Activated naive CD8-positive, alpha-beta T cell treated with anti-CD3 and anti-CD28 coated beads, Interleukin-2, amount 50 U/mL, for 24 hours (primary cell): ENCODE data around the gene GRK7.
A peak's percentile ranks its signal among the peaks of the same experiment; 100 is the strongest.

ENCODE experiments used
- ATAC-seq: fragments of 150-1000 bp; cut with Tn5 transposase; one replicate; pipeline ENCODE4 v1.10.0; 2021
- DNase-seq: peaks from one replicate; pipeline ENCODE4 v3.0.0; 2021
- H3K27ac Mint-ChIP-seq: one replicate; pipeline ENCODE4 v1.8.0; 2021; ENCODE audit warnings: mild to moderate bottlenecking, mixed read lengths
- H3K27me3 Mint-ChIP-seq: one replicate; pipeline ENCODE4 v1.8.0; 2021; ENCODE audit warnings: mixed read lengths
- H3K36me3 Mint-ChIP-seq: one replicate; pipeline ENCODE4 v1.8.0; 2021; ENCODE audit warnings: low read depth, mixed read lengths
- H3K4me1 Mint-ChIP-seq: one replicate; pipeline ENCODE4 v1.8.0; 2021; ENCODE audit warnings: mixed read lengths
- H3K4me3 Mint-ChIP-seq: one replicate; pipeline ENCODE4 v1.8.0; 2021; ENCODE audit warnings: mild to moderate bottlenecking, moderate library complexity, mixed read lengths
- H3K9me3 Mint-ChIP-seq: one replicate; pipeline ENCODE4 v1.8.0; 2021; ENCODE audit warnings: mixed read lengths

GRK7 gene, protein sequence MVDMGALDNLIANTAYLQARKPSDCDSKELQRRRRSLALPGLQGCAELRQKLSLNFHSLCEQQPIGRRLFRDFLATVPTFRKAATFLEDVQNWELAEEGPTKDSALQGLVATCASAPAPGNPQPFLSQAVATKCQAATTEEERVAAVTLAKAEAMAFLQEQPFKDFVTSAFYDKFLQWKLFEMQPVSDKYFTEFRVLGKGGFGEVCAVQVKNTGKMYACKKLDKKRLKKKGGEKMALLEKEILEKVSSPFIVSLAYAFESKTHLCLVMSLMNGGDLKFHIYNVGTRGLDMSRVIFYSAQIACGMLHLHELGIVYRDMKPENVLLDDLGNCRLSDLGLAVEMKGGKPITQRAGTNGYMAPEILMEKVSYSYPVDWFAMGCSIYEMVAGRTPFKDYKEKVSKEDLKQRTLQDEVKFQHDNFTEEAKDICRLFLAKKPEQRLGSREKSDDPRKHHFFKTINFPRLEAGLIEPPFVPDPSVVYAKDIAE (N-terminal part only)

DNA sequence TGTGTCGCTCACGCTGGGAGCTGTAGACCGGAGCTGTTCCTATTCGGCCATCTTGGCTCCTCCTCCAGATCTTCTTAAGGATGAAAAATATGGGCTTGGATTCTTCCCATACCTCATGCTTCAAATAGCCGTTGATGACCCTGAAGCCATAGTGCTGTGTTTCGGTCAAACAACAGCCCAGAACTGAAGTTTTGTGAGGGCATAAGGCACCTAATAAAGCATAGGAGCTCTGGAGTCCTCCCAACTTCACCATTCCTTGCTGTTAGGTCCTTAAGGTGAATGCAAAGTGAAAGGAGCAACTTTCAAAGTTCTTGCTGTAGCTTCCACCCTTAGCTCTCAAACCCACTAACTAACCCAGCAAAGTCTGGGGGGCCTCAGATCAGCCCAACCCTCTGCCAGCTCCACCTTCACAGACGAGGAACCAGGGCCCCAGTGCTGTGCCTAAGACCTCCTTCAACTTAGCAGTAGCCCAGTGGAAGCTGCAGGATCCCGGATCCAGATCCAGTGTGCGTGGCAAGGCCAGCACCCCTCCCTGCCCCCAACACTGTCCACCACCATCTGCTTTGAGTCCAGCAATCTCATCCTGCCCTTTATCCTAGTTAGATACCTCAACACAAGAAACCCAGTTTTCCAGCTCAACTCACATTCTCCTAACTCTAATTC is at the start of gene GRK7:
GRK7 (plus strand) TSS at position 321 of the 663 bp plus-strand sequence. CDS start 14,877 bp downstream, outside the sequence.
- no peak for ATAC-seq

DNA sequence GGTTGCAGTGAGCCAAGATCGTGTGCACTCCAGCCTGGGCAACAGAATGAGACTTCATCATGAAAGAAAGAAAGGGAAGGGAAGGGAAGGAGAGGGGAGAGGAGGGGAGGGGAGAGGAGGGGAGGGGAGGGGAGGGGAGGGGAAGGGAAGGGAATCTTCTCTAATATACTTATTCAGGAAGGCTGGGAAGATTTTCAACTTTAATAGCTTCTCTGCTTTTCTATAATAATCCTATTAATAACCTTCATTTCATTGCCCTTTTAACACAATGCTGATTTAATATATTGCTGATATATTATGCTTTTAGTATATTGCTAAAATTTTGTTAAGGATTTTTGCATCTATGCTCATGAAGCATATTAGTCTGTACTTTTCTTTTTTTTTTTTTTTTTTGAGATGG is 48.5 kb upstream of the GRK7 start:
- H3K27ac Mint-ChIP-seq, result no peak overlapping the region
- H3K9me3 Mint-ChIP-seq, result peaks cover 4% of the 10 kb centered on the region
- H3K4me3 Mint-ChIP-seq, result no peak overlapping the region
- DNase-seq, result no peak
- peaks cover 2% of the 10 kb centered on the region for H3K27me3 Mint-ChIP-seq
- no peaks in the 10 kb centered on the region for H3K36me3 Mint-ChIP-seq
- H3K4me1 Mint-ChIP-seq, result no peaks in the 10 kb centered on the region
- no peak for ATAC-seq

More for the DNA sequence above, at the start of gene GRK7:
- H3K36me3 Mint-ChIP-seq, result no peaks in the 10 kb centered on the region
- no peaks in the 10 kb centered on the region for H3K27me3 Mint-ChIP-seq
- peaks cover 1% of the 10 kb centered on the region for H3K4me1 Mint-ChIP-seq
- H3K27ac Mint-ChIP-seq, result no peak within 1 kb of the TSS
- no peaks in the 10 kb centered on the region for H3K9me3 Mint-ChIP-seq
- H3K4me3 Mint-ChIP-seq, result no peak within 1 kb of the TSS
- DNase-seq, result no peak

DNA sequence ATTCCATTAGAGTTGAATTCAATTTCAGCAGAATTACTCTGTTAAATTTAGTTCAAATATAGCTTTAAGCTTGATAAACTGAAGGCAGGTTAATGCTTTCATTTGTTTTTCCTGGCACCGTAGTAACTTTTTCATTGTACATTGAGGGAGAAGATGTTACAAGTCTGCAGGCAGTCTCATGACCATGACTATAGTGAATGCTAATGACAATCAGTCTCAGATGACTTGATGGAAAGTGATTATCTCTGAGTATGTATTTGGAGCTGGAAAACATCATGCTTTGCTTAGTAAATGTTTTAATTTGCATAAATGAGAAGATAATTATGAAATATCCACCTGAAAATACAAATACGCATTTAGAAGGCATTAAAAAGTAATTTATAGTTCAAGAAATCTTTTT is 41.1 kb upstream of the GRK7 start:
- H3K4me1 Mint-ChIP-seq, result no peaks in the 10 kb centered on the region
- no peak for DNase-seq
- no peaks in the 10 kb centered on the region for H3K9me3 Mint-ChIP-seq
- peaks cover 1% of the 10 kb centered on the region for H3K27me3 Mint-ChIP-seq
- ATAC-seq, result no peak
- H3K36me3 Mint-ChIP-seq, result no peaks in the 10 kb centered on the region
- no peak overlapping the region for H3K27ac Mint-ChIP-seq
- H3K4me3 Mint-ChIP-seq, result no peak overlapping the region

DNA sequence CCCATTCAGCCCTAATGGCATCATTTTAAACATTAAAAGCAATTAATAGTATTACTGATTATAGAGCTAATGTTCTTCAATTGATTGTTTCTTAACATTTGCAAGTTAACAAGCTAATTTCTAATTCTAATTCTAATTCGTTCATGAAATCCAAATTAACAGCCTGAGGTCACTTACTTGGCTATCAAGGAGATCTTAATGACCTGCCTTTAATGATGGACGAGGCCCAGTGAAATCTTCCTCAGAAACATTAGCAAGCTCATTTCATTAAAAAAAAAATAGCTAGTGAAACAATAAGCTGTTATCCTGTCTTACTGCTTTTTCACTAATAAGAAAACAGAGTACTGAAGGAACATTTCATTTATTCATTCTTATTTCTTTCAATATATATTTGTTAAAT is 40.6 kb upstream of the GRK7 start:
- DNase-seq (no peak), ATAC-seq (no peak)
- H3K27me3 Mint-ChIP-seq, result no peaks in the 10 kb centered on the region
- H3K27ac Mint-ChIP-seq, result no peak overlapping the region
- H3K4me1 Mint-ChIP-seq, result no peaks in the 10 kb centered on the region
- H3K4me3 Mint-ChIP-seq, result no peak overlapping the region
- H3K9me3 Mint-ChIP-seq, result no peaks in the 10 kb centered on the region
- H3K36me3 Mint-ChIP-seq, result no peaks in the 10 kb centered on the region

DNA sequence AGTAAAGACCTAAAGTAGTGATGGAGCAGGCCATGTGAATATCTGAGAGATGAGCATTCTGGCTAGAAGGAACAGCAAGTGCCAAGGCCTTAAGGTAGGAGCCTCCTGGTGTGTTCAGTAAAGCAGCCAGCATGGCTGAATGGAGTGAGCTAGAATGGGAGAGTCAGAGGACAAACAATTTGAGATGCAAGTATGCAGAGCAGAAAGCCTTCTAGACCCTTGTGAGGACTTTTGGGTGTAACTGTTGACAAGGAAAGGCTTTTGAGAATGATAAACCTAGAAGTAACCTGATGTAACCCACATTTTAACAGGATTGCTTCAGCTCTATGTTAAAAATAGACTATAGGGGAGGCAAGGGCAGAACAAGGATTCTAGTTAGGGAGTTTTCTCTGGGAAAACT is 40.0 kb upstream of the GRK7 start:
- no peak overlapping the region for H3K4me3 Mint-ChIP-seq
- no peaks in the 10 kb centered on the region for H3K9me3 Mint-ChIP-seq
- no peak overlapping the region for H3K27ac Mint-ChIP-seq
- no peaks in the 10 kb centered on the region for H3K27me3 Mint-ChIP-seq
- H3K36me3 Mint-ChIP-seq, result no peaks in the 10 kb centered on the region
- DNase-seq, result no peak
- no peak for ATAC-seq
- H3K4me1 Mint-ChIP-seq, result no peaks in the 10 kb centered on the region

DNA sequence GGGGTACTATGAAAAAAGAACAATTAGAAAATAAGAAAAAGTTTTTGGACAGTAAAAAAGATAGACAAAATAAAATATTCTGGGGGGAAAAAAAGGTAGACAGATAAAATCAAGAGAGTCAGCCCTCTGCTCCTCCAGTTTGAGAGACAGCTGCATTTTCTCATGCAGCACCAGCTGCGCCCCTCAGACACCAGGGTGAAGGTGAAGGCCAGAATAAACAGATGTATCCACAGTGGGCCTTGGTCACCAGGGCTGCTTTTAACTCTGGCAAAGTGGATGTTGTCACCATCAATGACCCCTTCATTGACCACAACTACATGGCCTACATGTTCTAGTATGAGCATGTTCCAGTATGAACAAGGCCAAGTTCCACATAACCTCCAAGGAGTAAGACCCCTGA is 39.0 kb upstream of the GRK7 start:
- Mint-ChIP-seq H3K27me3 (no peaks in the 10 kb centered on the region), H3K9me3 (no peaks in the 10 kb centered on the region), H3K4me3 (no peak overlapping the region), H3K27ac (no peak overlapping the region), H3K4me1 (no peaks in the 10 kb centered on the region), H3K36me3 (no peaks in the 10 kb centered on the region)
- DNase-seq, result no peak
- ATAC-seq, result no peak

DNA sequence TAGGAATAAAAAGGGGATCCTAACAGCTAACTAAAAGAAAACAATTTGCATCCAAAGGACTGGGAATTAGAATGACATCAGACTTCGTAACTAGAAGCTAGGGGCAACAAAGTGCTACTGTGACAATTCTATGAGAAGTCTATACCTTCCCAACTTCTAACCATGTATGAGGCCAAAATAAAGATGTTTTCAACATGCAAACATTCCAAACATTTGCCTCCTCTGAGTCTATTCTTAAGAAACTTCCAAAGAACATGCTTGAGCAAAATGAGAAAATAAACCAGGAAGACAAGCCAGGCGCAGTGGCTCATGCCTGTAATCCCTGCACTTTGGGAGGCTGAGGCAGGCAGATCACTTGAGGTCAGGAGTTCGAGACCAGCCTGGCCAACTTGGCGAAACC is 38.2 kb upstream of the GRK7 start:
- H3K27me3 Mint-ChIP-seq, result no peaks in the 10 kb centered on the region
- ATAC-seq (no peak), DNase-seq (no peak)
- no peaks in the 10 kb centered on the region for H3K4me1 Mint-ChIP-seq
- H3K27ac Mint-ChIP-seq, result no peak overlapping the region
- no peak overlapping the region for H3K4me3 Mint-ChIP-seq
- no peaks in the 10 kb centered on the region for H3K36me3 Mint-ChIP-seq
- no peaks in the 10 kb centered on the region for H3K9me3 Mint-ChIP-seq

DNA sequence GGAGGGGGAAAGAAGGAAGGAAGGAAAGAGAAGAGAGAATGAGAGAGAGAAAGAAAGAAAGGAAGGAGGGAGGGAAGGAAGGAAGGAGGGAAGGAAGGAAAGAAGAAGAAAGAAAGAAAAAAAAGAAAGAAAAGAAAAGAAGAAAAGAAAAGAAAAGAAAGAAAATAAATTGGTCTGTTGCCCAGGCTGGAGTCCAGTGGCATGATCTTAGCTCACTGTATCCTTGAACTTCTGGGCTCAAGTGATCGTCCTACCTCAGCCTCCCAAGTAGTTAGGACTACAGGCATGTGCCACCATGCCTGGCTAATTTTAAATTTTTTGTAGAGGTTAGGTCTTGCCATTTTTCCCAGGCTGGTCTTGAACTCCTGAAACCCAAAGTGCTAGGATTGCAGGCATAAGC is 36.7 kb upstream of the GRK7 start:
- DNase-seq (no peak), ATAC-seq (no peak)
- no peak overlapping the region for H3K27ac Mint-ChIP-seq
- no peaks in the 10 kb centered on the region for H3K36me3 Mint-ChIP-seq
- H3K9me3 Mint-ChIP-seq, result no peaks in the 10 kb centered on the region
- no peaks in the 10 kb centered on the region for H3K4me1 Mint-ChIP-seq
- H3K27me3 Mint-ChIP-seq, result no peaks in the 10 kb centered on the region
- H3K4me3 Mint-ChIP-seq, result no peak overlapping the region

DNA sequence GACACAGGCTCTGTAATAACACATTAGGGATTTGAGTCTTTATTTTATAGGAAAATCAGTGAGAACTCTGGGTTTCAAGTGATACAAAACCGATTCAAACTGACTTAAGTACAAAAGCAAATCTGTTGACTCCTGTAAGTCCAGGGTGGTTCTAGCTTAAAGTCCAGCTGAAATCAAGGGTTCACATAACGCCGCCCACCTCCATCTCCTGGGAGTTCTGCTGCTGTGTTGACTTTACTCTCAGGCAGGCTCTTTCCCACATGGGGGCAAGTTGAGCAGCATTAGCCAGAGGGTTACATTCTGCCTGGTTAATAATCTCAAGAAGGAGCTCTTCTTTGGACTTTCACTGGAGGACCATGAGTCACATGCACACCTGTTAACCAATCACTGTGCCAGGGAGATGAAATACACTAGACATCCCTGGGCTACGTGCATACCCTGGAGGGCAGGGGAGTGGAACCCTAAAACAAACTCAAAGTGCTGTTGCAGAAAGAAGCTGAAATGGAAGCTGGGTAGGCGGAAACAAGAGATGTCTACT is 34.8 kb upstream of the GRK7 start:
- Mint-ChIP-seq H3K4me1 (no peaks in the 10 kb centered on the region), H3K9me3 (no peaks in the 10 kb centered on the region), H3K27me3 (no peaks in the 10 kb centered on the region), H3K27ac (no peak overlapping the region), H3K4me3 (no peak overlapping the region), H3K36me3 (no peaks in the 10 kb centered on the region)
- no peak for ATAC-seq
- no peak for DNase-seq

DNA sequence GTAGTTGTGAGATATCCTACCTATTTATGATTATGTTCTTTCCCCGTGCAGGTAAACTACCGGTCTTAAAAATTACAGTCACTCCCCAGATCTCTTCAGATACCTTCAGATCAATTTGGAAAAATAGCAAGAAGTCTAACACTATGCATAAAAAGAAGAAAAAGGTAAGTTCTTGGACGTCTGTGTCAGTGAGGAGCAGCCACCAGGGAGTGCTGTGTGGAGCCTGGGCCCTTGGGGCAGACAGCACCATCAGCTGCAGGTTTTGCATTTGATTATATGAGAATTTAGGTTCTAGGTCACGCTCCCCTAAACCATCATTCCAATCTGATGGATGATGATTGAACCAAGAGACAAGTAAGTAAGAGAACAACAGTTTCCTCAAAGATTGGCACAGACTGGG is 34.0 kb upstream of the GRK7 start:
- DNase-seq (no peak), ATAC-seq (no peak)
- no peaks in the 10 kb centered on the region for H3K9me3 Mint-ChIP-seq
- no peaks in the 10 kb centered on the region for H3K4me1 Mint-ChIP-seq
- no peak overlapping the region for H3K4me3 Mint-ChIP-seq
- no peaks in the 10 kb centered on the region for H3K36me3 Mint-ChIP-seq
- no peak overlapping the region for H3K27ac Mint-ChIP-seq
- no peaks in the 10 kb centered on the region for H3K27me3 Mint-ChIP-seq

DNA sequence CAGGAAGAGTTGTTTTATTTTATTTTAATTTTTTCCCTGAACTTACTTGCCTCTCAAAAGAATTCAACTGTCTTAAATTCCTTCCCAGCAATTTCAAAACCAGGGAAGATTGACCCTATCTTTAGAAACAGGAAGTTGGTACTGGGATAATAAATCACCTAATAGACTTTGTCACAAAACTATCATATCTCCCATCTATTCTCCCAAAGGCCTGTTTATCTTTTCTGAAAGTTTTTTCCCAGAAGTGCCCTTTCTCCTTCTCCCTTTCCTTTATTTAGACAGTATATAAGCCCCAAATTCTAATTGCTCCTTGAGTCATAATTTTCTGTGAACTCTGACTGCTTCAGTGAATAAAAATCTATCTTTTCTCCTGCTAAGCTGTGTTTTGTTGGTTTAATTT is 28.0 kb upstream of the GRK7 start:
- DNase-seq, result no peak
- Mint-ChIP-seq H3K27ac (no peak overlapping the region), H3K27me3 (no peaks in the 10 kb centered on the region)

DNA sequence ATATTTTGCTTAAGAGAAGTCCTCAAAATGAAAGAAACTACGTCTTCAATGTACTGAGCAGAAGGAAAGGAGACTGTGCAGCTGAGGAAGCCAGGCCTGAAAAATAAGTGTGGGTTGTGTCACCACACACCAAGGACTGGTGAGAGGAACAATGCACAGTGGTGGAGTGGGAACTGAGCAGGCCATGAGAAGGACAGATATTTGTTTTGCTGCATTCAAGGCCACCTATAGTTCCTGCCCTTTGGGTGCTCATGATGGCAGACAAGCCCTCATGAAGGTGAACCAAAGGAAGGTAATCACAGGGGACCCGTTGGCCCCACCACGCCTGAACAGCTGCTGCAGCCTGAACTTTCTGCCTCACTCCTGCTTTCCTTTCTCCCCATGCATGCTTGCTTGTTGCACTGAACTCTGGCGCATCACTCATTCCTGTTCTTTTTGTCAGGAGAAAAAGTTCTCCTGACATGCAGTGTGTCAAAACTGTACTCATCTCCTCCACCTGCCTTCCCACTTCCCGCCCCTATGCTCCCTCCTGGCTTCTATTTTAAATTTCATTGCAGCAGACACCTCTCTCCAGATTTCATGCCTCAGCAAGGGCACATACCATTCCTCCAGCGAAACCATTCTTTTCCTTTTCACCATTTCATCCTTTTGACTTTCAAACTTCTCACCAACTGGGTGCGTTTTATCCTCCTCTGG is 27.3 kb upstream of the GRK7 start:
- DNase-seq (no peak), ATAC-seq (no peak)
- H3K27me3 Mint-ChIP-seq, result no peaks in the 10 kb centered on the region
- H3K4me3 Mint-ChIP-seq, result no peak overlapping the region
- H3K36me3 Mint-ChIP-seq, result peaks cover 8% of the 10 kb centered on the region
- peaks cover 20% of the 10 kb centered on the region for H3K4me1 Mint-ChIP-seq
- no peak overlapping the region for H3K27ac Mint-ChIP-seq
- H3K9me3 Mint-ChIP-seq, result no peaks in the 10 kb centered on the region

More for the DNA sequence above, 28.0 kb upstream of the GRK7 start:
- peaks cover 5% of the 10 kb centered on the region for H3K36me3 Mint-ChIP-seq
- no peaks in the 10 kb centered on the region for H3K9me3 Mint-ChIP-seq
- H3K4me3 Mint-ChIP-seq, result no peak overlapping the region
- H3K4me1 Mint-ChIP-seq, result peaks cover 13% of the 10 kb centered on the region
- no peak for ATAC-seq

DNA sequence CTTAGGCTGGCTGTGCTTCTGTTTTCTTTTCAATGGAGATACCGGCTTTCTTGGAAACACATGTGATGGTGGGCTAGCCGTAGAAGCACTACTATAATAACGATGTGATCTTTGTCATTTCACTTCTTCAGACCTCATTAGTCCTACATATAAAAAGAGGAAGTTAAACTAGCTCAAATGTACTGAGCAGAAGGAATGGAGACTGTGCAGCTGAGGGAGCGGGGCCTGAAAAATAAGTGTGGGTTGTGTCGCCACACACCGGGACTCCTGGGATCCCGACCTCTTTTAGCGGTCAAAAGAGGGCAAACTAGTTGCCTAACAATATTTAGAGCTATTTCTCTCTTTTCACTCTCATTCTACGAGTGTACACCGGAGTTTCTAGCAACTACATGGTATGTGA is 26.1 kb upstream of the GRK7 start:
- DNase-seq (no peak), ATAC-seq (no peak)
- no peaks in the 10 kb centered on the region for H3K9me3 Mint-ChIP-seq
- H3K36me3 Mint-ChIP-seq, result peaks cover 9% of the 10 kb centered on the region
- no peak overlapping the region for H3K4me3 Mint-ChIP-seq
- peaks cover 30% of the 10 kb centered on the region for H3K4me1 Mint-ChIP-seq
- no peaks in the 10 kb centered on the region for H3K27me3 Mint-ChIP-seq
- no peak overlapping the region for H3K27ac Mint-ChIP-seq

DNA sequence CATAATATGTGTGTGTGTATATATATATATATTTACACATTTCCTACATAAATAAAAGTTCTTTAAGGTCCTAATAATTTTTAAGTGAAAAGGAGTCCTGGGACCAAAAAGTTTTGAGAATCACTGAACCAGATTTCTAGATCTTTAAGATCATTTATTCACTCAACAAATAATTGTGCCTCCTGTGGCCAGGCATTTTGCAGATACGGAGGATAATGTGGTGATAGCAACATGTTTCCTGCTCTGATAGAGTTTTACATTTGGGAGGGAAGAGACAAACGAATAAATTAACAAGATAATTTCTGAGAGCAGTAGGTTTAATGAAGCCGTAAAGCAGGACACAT is 25.6 kb upstream of the GRK7 start:
- H3K4me3 Mint-ChIP-seq, result peak overlapping the region; percentile 71
- H3K9me3 Mint-ChIP-seq, result no peaks in the 10 kb centered on the region
- H3K4me1 Mint-ChIP-seq, result peaks cover 33% of the 10 kb centered on the region

More for the DNA sequence above, 25.6 kb upstream of the GRK7 start:
- no peak for ATAC-seq
- H3K27ac Mint-ChIP-seq, result peak overlapping the region; percentile 80
- peaks cover 11% of the 10 kb centered on the region for H3K36me3 Mint-ChIP-seq
- no peak for DNase-seq
- no peaks in the 10 kb centered on the region for H3K27me3 Mint-ChIP-seq
